HG03108 (cell line): Measurements from ENCODE around the gene ADCK2.
A peak's percentile ranks its signal among the peaks of the same experiment; 100 is the strongest.
"Not testable (repeated sequence)": the region's sequence is repeated elsewhere in the genome, so short reads cannot be mapped to it uniquely, and the experiment has no call there.

Experiments used
- ATAC-seq: cut with Tn5 transposase; IDR thresholded peaks from one replicate; pipeline ENCODE4 v1.9.1; 2021; ENCODE audit warnings: moderate library complexity; ENCODE audit not compliant: unreplicated experiment

Gene ADCK2

DNA sequence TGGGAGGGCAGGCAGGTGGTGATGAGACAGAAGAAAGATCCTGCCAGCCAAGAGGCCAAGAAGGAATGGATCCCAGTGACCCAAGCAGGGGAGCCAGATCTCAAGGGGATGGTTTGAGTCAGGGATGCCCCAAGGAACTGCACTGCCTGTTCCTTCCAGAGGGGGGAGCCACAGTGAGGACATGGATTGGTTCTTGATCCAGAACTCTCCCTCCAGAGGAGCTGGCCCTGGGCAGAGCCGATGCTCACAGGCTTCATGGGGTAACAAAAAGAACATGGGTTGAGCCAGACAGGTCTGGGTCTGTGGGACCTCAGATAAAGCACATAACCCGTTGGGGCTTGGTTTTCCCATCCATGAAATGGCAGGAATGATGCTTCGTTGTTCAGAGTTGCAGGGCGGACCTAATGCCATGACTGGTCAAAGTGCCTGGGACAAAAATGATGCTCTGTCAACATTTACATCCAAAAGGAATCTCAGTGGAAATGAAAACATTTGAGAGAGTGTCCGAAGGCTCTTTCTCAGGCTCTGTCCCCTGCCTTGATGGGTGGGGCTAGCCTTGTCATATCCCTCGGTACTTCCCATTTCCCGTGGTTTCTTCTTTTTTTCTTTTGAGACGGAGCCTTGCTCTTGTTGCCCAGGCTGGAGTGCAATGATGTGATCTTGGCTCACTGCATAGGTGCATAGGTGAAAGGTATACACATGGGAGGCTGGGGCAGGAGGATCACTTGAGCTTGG, 27.4 kb upstream of the ADCK2 start:
- no peak for ATAC-seq

DNA sequence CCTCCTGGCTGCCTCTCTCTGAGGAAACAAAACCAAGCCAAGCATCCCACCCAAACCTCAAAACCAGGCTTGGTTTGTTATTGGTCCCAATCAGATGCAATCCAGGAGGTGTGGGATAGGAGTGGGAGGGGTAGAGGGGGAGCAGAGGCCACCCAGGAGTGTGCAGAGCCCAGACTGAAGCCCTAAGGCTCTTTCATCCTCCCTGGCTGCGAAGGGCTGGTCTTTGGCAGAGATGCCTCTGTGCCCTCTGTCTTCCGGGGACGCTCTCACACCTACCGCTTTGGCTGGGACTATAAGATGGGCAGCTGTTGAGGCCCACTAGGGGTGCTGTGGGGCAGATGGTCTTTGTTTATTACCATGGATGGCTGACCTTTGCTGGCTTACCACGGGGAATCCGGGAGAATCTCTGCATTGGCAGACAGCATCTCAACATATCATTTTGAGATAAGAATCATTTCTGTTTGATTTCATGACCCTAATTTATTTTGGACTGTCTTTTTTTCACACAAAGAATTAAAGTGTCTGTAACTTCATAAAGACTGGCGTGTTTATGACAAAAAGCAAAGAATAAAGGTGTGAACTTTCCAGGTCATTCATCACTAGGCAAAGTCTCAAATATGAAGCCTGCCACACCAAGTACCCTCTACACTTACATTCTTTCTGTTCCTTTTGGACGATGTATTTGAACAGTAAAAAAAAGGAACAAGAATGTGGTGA, 25.7 kb upstream of the ADCK2 start:
- ATAC-seq: peak; percentile 81

GRCh38 chr7:140649556-140650205, 23.1 kb upstream of the ADCK2 start:
- no peak for ATAC-seq

DNA sequence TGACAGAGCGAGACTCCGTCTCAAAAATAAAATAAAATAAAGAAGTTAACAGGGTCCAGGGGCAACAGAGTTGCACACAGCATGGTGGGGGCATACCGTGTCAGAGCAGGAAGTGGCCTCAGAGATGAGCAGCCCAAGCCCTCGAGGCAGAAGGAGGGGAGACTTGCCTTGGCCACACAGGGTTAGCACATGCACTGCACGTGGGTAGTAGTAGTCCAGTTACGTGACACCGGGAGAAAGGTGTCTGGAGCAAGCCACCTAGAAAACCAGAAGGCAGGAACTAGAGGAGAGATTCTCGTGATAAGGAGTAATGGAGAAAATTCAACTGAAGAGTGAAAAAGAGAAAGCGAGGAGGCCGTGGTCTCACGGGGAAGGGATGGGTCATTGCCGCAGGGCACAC, 22.4 kb upstream of the ADCK2 start:
- ATAC-seq: no peak

- ATAC-seq: no peak
Measured at GRCh38 chr7:140653319-140654108, 19.2 kb upstream of the ADCK2 start.

DNA sequence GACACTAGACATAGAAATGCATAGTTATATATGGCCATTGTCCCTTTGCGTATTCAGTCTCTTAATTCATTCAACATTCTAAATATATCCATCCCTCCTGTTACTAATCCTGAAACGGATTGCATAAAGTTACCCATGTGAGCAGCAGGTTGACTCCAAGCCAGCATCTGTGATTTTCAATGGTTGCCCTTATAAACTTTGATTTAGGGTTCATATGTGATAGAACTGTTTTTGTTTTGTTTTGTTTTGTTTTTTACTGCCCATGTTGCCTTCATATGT, 18.7 kb upstream of the ADCK2 start:
- no peak for ATAC-seq

DNA sequence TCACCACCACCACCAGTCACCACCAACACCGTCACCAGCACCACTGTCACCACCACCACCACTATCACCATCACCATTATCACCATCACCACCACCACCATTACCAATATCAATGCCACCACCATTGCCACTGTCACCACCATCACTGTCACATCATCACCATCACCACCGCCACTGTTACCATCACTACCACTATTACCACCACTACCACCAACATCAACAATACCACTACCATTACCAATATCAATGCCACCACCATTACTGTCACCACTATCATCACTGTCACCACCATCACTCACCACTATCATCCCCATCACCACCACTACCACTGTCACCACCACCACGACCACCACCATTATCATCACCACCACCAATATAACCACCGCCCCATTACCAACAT, 18.1 kb upstream of the ADCK2 start:
- ATAC-seq: no peak

DNA sequence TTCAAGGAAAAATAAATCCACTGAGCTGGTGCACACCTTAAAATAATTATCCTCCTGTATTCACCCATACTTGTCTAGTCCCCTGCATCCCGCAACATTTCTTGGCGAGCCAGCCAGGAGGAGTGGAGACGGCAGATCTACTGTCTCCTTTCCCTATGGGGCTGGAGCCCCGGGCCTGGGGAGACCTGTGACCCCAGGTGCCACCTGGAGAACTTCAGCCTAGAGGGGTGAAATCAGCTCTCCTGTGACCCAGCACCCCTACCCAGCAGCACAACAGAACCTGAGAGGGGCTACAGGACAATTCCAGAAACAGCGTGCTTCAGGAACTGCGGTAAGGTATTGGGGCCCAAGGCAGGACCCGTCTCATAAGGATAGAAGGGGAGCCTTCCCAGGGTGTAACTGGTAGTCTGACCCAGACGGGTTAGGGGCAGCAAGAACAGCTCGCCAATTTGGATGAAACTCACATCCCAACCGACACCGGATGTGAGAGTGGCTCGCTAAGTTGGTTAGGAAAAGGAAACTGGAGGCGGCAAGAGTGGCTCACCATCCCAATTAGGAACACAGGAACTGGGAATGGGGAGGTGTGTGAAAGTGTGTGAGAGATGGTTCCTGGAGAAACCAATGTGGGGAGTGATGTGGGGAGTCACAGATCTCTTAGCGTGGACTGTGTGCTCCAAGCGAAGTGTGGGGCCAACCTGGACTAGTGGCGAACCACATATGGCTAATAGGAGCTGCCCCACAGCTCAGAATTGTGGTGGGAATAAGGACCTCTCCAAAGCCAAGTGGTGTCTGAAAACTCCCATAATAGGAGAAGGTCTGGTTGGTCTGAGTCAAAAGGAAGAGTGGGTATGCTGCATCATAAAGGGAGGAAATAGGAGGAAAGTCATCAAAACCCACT, 17.0 kb upstream of the ADCK2 start:
- no peak for ATAC-seq

GRCh38 chr7:140656548-140657515, 15.9 kb upstream of the ADCK2 start:
- peak; percentile 94 for ATAC-seq

DNA sequence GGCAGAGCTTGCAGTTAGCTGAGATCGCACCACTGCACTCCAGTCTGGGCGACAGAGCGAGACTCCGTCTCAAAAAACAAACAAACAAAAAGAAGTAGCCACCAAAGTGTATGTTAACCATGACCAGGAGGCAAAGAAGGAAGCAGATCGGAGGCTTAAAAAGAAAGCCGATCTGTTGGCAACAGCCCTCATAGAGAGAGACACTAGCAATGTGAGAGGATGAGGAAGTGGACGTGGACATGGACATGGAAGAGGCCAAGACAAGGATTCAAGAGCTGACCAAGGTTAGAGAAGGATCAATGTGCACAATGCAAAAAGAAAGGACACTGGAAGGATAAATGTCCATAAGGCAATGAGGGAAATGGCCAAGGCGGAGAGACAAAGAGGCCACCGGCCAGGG, 14.9 kb upstream of the ADCK2 start:
- no peak for ATAC-seq

DNA sequence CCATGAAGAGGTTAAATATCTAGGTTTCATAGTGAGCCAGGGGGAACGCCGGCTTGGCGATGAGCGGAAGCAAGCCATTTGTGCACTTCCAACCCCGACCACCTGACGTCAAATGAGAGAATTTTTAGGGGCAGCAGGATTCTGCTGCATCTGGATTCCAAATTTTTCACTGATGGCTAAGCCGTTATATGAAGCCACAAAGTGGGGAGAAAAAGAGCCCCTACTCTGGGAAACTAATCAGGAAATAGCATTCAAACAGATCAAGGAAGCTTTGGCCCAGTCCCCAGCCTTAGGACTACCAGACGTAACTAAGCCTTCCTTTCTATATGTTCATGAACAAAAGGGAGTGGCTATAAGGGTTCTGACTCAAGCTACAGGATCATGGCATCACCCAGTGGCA, 12.9 kb upstream of the ADCK2 start:
- ATAC-seq: no peak

- ATAC-seq: no peak
Measured at GRCh38 chr7:140661124-140661523, 11.6 kb upstream of the ADCK2 start.

DNA sequence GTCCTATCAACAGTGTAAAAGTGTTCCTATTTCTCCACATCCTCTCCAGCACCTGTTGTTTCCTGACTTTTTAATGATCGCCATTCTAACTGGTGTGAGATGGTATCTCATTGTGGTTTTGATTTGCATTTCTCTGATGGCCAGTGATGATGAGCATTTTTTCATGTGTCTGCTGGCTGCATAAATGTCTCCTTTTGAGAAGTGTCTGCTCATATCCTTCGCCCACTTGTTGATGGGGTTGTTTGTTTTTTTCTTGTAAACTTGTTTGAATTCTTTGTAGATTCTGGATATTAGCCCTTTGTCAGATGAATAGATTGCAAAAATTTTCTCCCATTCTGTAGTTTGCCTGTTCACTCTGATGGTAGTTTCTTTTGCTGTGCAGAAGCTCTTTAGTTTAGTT, 9.8 kb upstream of the ADCK2 start:
- not testable (repeated sequence) for ATAC-seq

GRCh38 chr7:140667476-140667875, 5.3 kb upstream of the ADCK2 start:
- ATAC-seq: no peak

- no peak for ATAC-seq
Measured at GRCh38 chr7:140668641-140669040, 4.1 kb upstream of the ADCK2 start.

- ATAC-seq: no peak
Measured at GRCh38 chr7:140669352-140669751, 3.4 kb upstream of the ADCK2 start.

GRCh38 chr7:140669862-140670261, 2.9 kb upstream of the ADCK2 start:
- not testable (repeated sequence) for ATAC-seq

- no peak for ATAC-seq
Measured at GRCh38 chr7:140670343-140670935, 2.3 kb upstream of the ADCK2 start.

DNA sequence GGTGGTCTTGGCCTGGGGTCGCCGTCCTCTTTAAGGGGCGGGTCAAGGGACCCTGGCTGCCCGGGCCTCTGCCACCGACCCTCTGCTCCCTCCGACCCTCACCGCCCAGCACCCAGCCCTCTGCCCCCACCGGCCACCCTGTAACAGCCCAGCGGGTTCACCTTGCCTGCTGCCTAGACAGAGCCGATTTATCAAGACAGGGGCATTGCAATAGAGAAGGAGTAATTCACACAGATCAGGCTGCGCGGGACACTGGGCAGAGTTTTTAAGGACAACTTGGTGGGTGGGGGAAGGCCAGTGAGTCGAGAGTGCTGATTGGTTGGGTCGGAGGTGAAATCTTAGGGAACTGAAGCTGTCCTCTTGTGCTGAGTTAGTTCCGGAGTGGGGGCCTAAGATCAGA, 779 bp upstream of the ADCK2 start:
- ATAC-seq: no peak
